ENCODE results near the gene CADM2. TPM values are rescaled to one million over a fixed set of nuclear protein-coding genes. Genes with fewer than 3 reads are reported as not detected.

Gene CADM2
- total and polyA plus RNA-seq, 12 donors = 0.12 to 3.0 (median 0.62) TPM

DNA sequence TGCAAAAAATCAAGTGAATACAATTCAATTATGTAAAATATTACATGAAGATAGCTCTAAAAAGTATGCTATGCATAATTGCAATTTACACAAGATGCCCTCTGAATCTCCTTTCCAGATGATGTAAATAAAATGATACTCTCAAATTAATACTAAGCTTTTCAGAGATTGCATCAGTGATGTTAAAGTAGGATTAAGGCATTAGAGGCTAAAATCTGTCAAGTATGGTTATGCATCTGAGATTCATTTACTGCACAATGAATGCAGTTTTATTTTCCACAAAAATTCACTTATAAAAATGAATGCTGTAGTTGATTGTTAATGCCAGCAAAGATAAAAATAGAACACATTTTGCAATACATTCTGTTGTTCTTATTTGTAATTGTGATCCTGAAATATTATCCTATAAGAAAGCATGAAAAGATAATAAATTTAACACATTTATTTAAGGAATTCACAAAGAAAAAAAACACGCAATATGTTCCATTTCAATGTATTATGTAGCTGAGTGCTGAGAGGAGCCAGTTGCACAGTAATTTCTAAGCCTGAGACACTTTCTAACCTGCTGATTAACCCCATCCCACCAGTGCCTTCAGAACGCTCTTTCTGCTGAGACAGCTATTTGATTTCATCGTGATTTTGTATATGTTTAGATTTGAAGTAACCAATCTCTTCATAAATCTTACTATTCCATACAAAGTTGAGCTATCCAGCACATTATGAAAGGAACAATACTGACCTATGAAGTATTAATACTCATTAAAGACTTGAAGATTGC lies 224.4 kb downstream of the CADM2 start:
- DNase-seq = no peak
- 72% methylated on average over 3 of the region's 3 CpGs for WGBS, 2 donors

DNA sequence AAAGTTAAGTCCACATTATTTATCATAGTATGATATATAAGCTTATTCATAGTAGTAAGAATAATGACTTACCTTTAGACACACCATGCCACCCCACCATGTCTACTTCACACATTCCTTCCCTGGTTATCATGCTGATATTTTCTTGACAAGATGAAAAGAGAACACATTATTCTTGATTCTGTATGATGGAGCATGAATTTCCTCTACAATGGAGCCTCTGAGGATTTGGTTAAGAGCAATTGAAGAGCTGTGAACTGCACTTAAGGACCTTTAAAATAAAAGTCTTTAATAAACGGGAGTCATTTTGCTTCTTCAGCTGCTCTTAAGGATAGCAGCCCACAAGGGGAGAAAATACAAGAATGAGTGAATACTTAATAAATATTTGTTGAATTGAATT lies 226.7 kb downstream of the CADM2 start:
- 69 to 72% methylated on average over 1 of the region's 1 CpG for WGBS, 2 donors
- H3K9me3 ChIP-seq = no peaks in the 10 kb centered on the region
- no peaks in the 10 kb centered on the region for H3K36me3 ChIP-seq
- TF ChIP-seq, protein P1, sequence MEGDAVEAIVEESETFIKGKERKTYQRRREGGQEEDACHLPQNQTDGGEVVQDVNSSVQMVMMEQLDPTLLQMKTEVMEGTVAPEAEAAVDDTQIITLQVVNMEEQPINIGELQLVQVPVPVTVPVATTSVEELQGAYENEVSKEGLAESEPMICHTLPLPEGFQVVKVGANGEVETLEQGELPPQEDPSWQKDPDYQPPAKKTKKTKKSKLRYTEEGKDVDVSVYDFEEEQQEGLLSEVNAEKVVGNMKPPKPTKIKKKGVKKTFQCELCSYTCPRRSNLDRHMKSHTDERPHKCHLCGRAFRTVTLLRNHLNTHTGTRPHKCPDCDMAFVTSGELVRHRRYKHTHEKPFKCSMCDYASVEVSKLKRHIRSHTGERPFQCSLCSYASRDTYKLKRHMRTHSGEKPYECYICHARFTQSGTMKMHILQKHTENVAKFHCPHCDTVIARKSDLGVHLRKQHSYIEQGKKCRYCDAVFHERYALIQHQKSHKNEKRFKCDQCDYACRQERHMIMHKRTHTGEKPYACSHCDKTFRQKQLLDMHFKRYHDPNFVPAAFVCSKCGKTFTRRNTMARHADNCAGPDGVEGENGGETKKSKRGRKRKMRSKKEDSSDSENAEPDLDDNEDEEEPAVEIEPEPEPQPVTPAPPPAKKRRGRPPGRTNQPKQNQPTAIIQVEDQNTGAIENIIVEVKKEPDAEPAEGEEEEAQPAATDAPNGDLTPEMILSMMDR (IDR thresholded peaks at IDR 0.05) = no peak
- no peak overlapping the region for H3K4me3 ChIP-seq
- no peak overlapping the region for H3K27ac ChIP-seq
- no peaks in the 10 kb centered on the region for H3K27me3 ChIP-seq
- intact Hi-C loops (cut with DNase I) = no loop called here
- DNase-seq (no peak), ATAC-seq (no peak)
- H3K4me1 ChIP-seq = no peaks in the 10 kb centered on the region

More for the DNA sequence above, 224.4 kb downstream of the CADM2 start:
- Histone ChIP-seq H3K36me3 (no peaks in the 10 kb centered on the region), H3K27me3 (no peaks in the 10 kb centered on the region), H3K27ac (no peak overlapping the region), H3K4me3 (no peak overlapping the region), H3K9me3 (no peaks in the 10 kb centered on the region), H3K4me1 (no peaks in the 10 kb centered on the region)
- intact Hi-C loops (cut with DNase I) = no loop called here
- ATAC-seq = no peak
- TF ChIP-seq, protein P1 (IDR thresholded peaks at IDR 0.05) = no peak

DNA sequence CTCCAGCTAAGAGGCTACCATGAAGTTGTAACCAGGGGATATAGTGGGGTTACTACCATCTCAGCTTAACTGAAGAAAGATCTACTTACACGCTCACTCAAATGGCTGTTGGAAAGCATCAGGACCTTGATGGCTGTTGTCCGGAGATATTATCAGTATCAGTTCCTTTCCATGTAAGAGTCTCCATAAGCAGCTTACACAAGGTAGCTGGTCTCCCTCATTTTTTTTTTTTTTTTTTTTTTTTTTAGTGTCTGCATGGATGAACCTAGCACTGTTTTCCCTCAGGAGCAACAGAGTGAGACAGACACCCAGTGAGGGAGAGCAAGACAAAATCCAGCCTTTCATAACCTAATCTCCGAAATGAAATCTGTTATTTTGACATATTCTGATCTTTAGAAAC lies 230.9 kb downstream of the CADM2 start:
- no peak for ATAC-seq
- Histone ChIP-seq H3K27me3 (no peaks in the 10 kb centered on the region), H3K4me3 (no peak overlapping the region), H3K4me1 (no peaks in the 10 kb centered on the region), H3K9me3 (no peaks in the 10 kb centered on the region), H3K27ac (no peak overlapping the region), H3K36me3 (no peaks in the 10 kb centered on the region)
- TF ChIP-seq, protein P1 (IDR thresholded peaks at IDR 0.05) = no peak
- DNase-seq = no peak
- 83 to 90% methylated on average over 3 of the region's 3 CpGs for WGBS, 2 donors
- intact Hi-C loops (cut with DNase I) = no loop called here

DNA sequence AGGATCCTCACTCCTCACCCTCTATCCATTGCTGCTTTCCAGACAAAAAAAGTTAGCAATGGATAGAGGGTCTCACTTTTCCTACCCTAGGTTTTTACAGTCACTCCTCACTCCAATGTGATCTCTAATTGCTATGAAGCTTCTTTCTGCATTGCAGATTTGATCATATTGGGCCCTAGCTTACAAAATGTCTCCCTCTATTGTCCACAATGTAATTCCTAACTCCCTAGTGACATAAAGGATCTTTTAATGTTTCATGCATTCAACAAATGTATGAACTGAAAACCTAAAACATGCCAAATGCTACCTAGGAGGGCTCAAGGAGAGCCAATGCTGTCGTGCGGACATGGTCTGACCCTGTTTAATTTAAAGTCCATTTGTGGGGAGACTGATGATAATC lies 234.8 kb downstream of the CADM2 start:
- H3K4me3 ChIP-seq = no peak overlapping the region
- no peaks in the 10 kb centered on the region for H3K27me3 ChIP-seq
- TF ChIP-seq, protein P1 (IDR thresholded peaks at IDR 0.05) = no peak
- DNase-seq (no peak), ATAC-seq (no peak)
- no peak overlapping the region for H3K27ac ChIP-seq
- no peaks in the 10 kb centered on the region for H3K4me1 ChIP-seq
- 76 to 81% methylated on average over 2 of the region's 2 CpGs for WGBS, 2 donors
- H3K9me3 ChIP-seq = no peaks in the 10 kb centered on the region
- intact Hi-C loops (cut with DNase I) = no loop called here
- H3K36me3 ChIP-seq = no peaks in the 10 kb centered on the region
